Endothelial cell of umbilical vein (primary cell): ENCODE data around the gene NHS.

Experiments used
- CTCF ChIP-seq, 2 donors: IDR thresholded peaks; 1 replicate in 1 of 2; 2 replicates in 1 of 2; pipeline ENCODE4 v1.5.1; 2011; ENCODE audit warnings: low read length in 2 of 2, mild to moderate bottlenecking in 2 of 2, moderate library complexity in 2 of 2, control low read depth in 1 of 2, inconsistent platforms in 1 of 2, low read depth in 1 of 2; ENCODE audit not compliant: insufficient read depth in 1 of 2; ENCODE audit errors: extremely low read depth in 1 of 2
- EZH2 ChIP-seq: IDR thresholded peaks from 2 replicates; pipeline ENCODE4 v1.6.1; 2012; ENCODE audit warnings: borderline replicate concordance, low read depth, mild to moderate bottlenecking, moderate library complexity, low read length, inconsistent platforms; ENCODE audit not compliant: severe bottlenecking
- JUN ChIP-seq: IDR thresholded peaks from 2 replicates; pipeline ENCODE4 v1.6.1; 2011; ENCODE audit warnings: borderline replicate concordance, low read depth; ENCODE audit not compliant: insufficient read length, insufficient read depth
- MAX ChIP-seq: IDR thresholded peaks from 2 replicates; pipeline ENCODE4 v1.6.1; 2011; ENCODE audit not compliant: insufficient read depth, insufficient read length
- MYC ChIP-seq: IDR thresholded peaks from one replicate; pipeline ENCODE4 v1.6.1; 2011; ENCODE audit warnings: mild to moderate bottlenecking, low read depth, low read length
- POLR2A ChIP-seq: IDR thresholded peaks from 2 replicates; pipeline ENCODE4 v1.6.1; 2012; ENCODE audit warnings: low read depth, mild to moderate bottlenecking, control low read depth, low read length
- POLR2AphosphoS5 ChIP-seq: IDR thresholded peaks from 2 replicates; pipeline ENCODE4 v1.6.1; 2012; ENCODE audit warnings: low read depth, mild to moderate bottlenecking, control low read depth, low read length, moderate library complexity; ENCODE audit not compliant: insufficient read depth

DNA sequence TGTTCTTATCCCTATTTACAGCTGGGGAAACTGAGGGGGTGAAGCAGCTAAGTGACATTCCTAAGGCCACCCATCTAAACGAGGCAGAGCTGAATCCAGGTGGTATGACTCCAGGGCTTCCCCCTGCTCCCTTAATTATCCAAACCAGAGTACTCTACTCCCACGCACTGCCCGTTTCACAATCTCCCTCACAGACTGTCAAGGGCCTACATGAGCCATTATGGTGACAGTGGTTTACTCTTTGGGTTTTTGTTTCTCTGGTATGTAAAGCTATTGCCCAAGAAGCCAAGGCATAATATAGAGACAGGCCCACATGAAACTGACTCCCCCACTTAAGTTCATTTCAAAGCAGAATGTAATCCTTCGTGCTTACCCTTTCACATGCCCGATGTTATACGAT is 95.1 kb downstream of the NHS start:
- TF ChIP-seq MAX = no peak
- TF ChIP-seq POLR2AphosphoS5 = no peak
- no peak for TF ChIP-seq CTCF (IDR thresholded peaks at IDR 0.05; ENCODE audit: extremely low read depth in 1 of 2, insufficient read depth in 1 of 2, low read depth in 1 of 2, low read length in 2 of 2)
- no peak for TF ChIP-seq JUN
- no peak for TF ChIP-seq POLR2A
- no peak for TF ChIP-seq MYC
- no peak for TF ChIP-seq EZH2
